ENCODE data around the gene PGLYRP2. TPM values are rescaled to one million over a fixed set of nuclear protein-coding genes. Genes with fewer than 3 reads are reported as not detected.

The PGLYRP2 gene
- total and polyA plus RNA-seq, 9 of the 15 experiments (the other 6 are each of a cell fraction or from before 2014, with no cell fraction given) = not detected

- TF ChIP-seq ZNF398 (CRISPR knock-in tag; IDR thresholded peaks at IDR 0.05) (no peak), KAT2B (IDR thresholded peaks at IDR 0.05; ENCODE audit: low read depth, low read length) (no peak), ZBTB26 (CRISPR knock-in tag; IDR thresholded peaks at IDR 0.05) (no peak), GATAD2B (IDR thresholded peaks at IDR 0.05; ENCODE audit: borderline replicate concordance) (no peak), ZNF583 (CRISPR knock-in tag; IDR thresholded peaks at IDR 0.05) (no peak), GTF2F1 (IDR thresholded peaks at IDR 0.05; ENCODE audit: low read depth, low read length) (no peak), ZNF77 (CRISPR knock-in tag; IDR thresholded peaks at IDR 0.05) (no peak), ARID3B (CRISPR knock-in tag; IDR thresholded peaks at IDR 0.05; ENCODE audit: borderline replicate concordance) (no peak), ZC3H11A (IDR thresholded peaks at IDR 0.05; ENCODE audit: low read depth, low read length) (no peak), FOXM1 (IDR thresholded peaks at IDR 0.05; ENCODE audit: low read depth) (no peak), FOXM1 (CRISPR knock-in tag; IDR thresholded peaks at IDR 0.05; ENCODE audit: low read depth) (no peak), MBD1 (CRISPR knock-in tag; IDR thresholded peaks at IDR 0.05) (no peak), ESRRA (IDR thresholded peaks at IDR 0.05; ENCODE audit: borderline replicate concordance, low read depth) (no peak), PCBP1 (IDR thresholded peaks at IDR 0.05; ENCODE audit: low read depth, low read length, poor library complexity, severe bottlenecking) (no peak), MTA3 (IDR thresholded peaks at IDR 0.05; ENCODE audit: borderline replicate concordance) (no peak), RBFOX2 (IDR thresholded peaks at IDR 0.05; ENCODE audit: low read depth, low read length) (no peak), HDAC8 (tag; IDR thresholded peaks at IDR 0.05) (no peak), XRCC5 (IDR thresholded peaks at IDR 0.05; ENCODE audit: low read depth, low read length) (no peak), FOXJ3 (CRISPR knock-in tag; IDR thresholded peaks at IDR 0.05) (no peak), KAT7 (CRISPR knock-in tag; IDR thresholded peaks at IDR 0.05; ENCODE audit: borderline replicate concordance) (no peak), MCM3 (IDR thresholded peaks at IDR 0.05) (no peak), ARID1B (IDR thresholded peaks at IDR 0.05) (no peak), KLF13 (tag; IDR thresholded peaks at IDR 0.05; ENCODE audit: borderline replicate concordance, low read depth) (no peak)
Observed at GRCh38 chr19:15449620-15450527, 29.4 kb downstream of the PGLYRP2 start, which contains the start of gene WIZ (continued).
